ENCODE results near the gene PRDM5. TPM values are rescaled to one million over a fixed set of nuclear protein-coding genes. Genes with fewer than 3 reads are reported as not detected.

Gene PRDM5
- total RNA-seq, 6 donors from 2014 or later, result 8.0 to 28.3 (median 18.9) TPM

DNA sequence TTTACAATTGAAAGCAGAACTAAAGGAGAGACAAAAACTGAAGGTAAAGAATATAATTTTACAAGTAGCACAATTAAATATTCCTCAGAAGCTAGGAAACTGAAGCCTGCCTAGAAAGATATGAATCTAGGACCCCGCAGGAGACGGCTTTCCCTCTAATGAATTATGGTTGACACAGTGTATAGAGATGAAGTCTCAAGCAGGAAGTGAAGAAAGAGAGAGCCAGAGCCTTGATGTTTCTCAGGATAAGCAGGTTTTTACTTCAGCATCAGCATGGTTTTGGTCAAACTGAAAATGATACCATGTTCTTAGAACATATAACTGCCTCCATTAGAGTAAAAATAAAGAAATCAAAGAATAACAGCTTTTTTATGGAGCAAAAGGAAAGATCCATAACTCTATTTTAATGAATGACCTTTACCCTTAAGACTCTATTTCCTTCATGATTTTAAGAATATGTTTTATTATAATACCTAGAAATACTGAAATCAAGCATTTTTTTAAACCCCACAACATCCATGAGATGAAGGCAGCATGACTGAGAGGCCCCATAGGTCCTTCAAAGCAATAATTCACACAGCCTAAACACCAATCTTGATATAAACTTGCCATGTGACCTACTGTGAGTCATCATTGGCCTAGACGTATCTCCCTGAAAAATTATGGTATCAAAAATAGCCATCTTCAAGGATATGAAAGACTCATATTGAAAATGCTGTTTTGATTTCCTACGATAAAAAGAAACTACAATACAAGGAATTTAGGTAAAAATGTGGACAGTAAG lies 193.4 kb downstream of the PRDM5 start:
- H3K9me3 ChIP-seq, result no peaks in the 10 kb centered on the region
- no peaks in the 10 kb centered on the region for H3K36me3 ChIP-seq
- no peak overlapping the region for H3K27ac ChIP-seq
- no peak overlapping the region for H3K4me3 ChIP-seq
- DNase-seq, result no peak
- no peaks in the 10 kb centered on the region for H3K27me3 ChIP-seq
- H3K4me1 ChIP-seq, result no peaks in the 10 kb centered on the region
- 81 to 82% methylated on average over 4 of the region's 4 CpGs for WGBS, 2 donors
- ATAC-seq (ENCODE audit: low FRiP score in 2 of 2), result no peak
- TF ChIP-seq, protein P1, sequence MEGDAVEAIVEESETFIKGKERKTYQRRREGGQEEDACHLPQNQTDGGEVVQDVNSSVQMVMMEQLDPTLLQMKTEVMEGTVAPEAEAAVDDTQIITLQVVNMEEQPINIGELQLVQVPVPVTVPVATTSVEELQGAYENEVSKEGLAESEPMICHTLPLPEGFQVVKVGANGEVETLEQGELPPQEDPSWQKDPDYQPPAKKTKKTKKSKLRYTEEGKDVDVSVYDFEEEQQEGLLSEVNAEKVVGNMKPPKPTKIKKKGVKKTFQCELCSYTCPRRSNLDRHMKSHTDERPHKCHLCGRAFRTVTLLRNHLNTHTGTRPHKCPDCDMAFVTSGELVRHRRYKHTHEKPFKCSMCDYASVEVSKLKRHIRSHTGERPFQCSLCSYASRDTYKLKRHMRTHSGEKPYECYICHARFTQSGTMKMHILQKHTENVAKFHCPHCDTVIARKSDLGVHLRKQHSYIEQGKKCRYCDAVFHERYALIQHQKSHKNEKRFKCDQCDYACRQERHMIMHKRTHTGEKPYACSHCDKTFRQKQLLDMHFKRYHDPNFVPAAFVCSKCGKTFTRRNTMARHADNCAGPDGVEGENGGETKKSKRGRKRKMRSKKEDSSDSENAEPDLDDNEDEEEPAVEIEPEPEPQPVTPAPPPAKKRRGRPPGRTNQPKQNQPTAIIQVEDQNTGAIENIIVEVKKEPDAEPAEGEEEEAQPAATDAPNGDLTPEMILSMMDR (IDR thresholded peaks at IDR 0.05), result no peak
- no peak for TF ChIP-seq POLR2AphosphoS5 (IDR thresholded peaks at IDR 0.05)
- TF ChIP-seq EP300 (IDR thresholded peaks at IDR 0.05), result no peak
- no peak for TF ChIP-seq POLR2A (IDR thresholded peaks at IDR 0.05)

- peak in 1 of 2 donors; percentile 63 for ATAC-seq (ENCODE audit: low FRiP score in 2 of 2)
- TF ChIP-seq, protein P1 (IDR thresholded peaks at IDR 0.05), result no peak
- TF ChIP-seq POLR2A (IDR thresholded peaks at IDR 0.05) (no peak), POLR2AphosphoS5 (IDR thresholded peaks at IDR 0.05) (no peak), EP300 (IDR thresholded peaks at IDR 0.05) (no peak)
- H3K36me3 ChIP-seq, result no peaks in the 10 kb centered on the region
- H3K27ac ChIP-seq, result peak overlapping the region in 1 of 4 donors; percentile 11
- H3K9me3 ChIP-seq, result no peaks in the 10 kb centered on the region
- H3K4me3 ChIP-seq, result no peak overlapping the region
- peaks cover 0 to 7% (median 0%) of the 10 kb centered on the region in 4 donors for H3K4me1 ChIP-seq
- no peak for DNase-seq
- no peaks in the 10 kb centered on the region for H3K27me3 ChIP-seq
- 81 to 84% methylated on average over 6 of the region's 6 CpGs for WGBS, 2 donors
These were observed 196.6 kb downstream of the PRDM5 start for GRCh38 chr4:120725639-120726580.

GRCh38 chr4:120724656-120725055 lies 197.9 kb downstream of the PRDM5 start:
- H3K9me3 ChIP-seq, result no peaks in the 10 kb centered on the region
- H3K4me3 ChIP-seq, result no peak overlapping the region
- ATAC-seq (ENCODE audit: low FRiP score in 2 of 2) (no peak), DNase-seq (no peak)
- no peaks in the 10 kb centered on the region for H3K36me3 ChIP-seq
- TF ChIP-seq POLR2A (IDR thresholded peaks at IDR 0.05), result no peak
- TF ChIP-seq POLR2AphosphoS5 (IDR thresholded peaks at IDR 0.05), result no peak
- no peak for TF ChIP-seq EP300 (IDR thresholded peaks at IDR 0.05)
- TF ChIP-seq, protein P1 (IDR thresholded peaks at IDR 0.05), result no peak
- peaks cover 0 to 7% (median 0%) of the 10 kb centered on the region in 4 donors for H3K4me1 ChIP-seq
- no peak overlapping the region for H3K27ac ChIP-seq
- H3K27me3 ChIP-seq, result no peaks in the 10 kb centered on the region
- WGBS, 2 donors, result 74 to 81% methylated on average over 2 of the region's 2 CpGs

DNA sequence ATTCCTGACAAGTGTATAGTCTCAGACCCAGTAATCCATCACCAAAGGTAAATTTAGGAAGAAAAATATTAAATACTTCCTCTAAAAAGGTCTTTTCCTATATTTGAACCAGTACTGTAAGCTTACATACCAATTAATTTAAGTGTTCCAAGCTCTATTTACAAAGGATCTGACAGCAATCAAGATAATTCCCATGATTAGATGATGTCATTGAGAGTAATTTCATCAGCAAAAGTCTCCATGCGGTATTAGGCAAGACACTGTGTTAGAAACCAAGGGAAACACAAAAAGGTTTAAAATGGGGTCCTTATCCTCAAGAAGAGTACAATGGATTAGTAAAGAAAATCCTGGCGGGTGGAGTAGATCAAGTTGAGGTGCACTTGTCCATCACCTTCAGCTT lies 198.5 kb downstream of the PRDM5 start:
- H3K27me3 ChIP-seq, result no peaks in the 10 kb centered on the region
- ATAC-seq (ENCODE audit: low FRiP score in 2 of 2), result no peak
- WGBS, 2 donors, result 88 to 89% methylated on average over 2 of the region's 2 CpGs
- H3K36me3 ChIP-seq, result no peaks in the 10 kb centered on the region
- peaks cover 0 to 7% (median 0%) of the 10 kb centered on the region in 4 donors for H3K4me1 ChIP-seq
- H3K4me3 ChIP-seq, result no peak overlapping the region
- no peaks in the 10 kb centered on the region for H3K9me3 ChIP-seq
- no peak for DNase-seq
- H3K27ac ChIP-seq, result no peak overlapping the region
- TF ChIP-seq POLR2AphosphoS5 (IDR thresholded peaks at IDR 0.05) (no peak), EP300 (IDR thresholded peaks at IDR 0.05) (no peak), POLR2A (IDR thresholded peaks at IDR 0.05) (no peak)
- TF ChIP-seq, protein P1 (IDR thresholded peaks at IDR 0.05), result no peak
